Hepatocyte (in vitro differentiated cells): ENCODE data around the gene GNPTG. TPM values are rescaled to one million over a fixed set of nuclear protein-coding genes. Genes with fewer than 3 reads are reported as not detected.

Source experiments
- DNase-seq: peaks from one replicate; pipeline ENCODE4 v3.0.0-alpha.2; 2016; ENCODE audit warnings: low spot score
- H2AFZ ChIP-seq: fragments of 200-600 bp; sonication (generic); 2 replicates; pipeline ENCODE4 v1.6.0; 2016; ENCODE audit warnings: antibody characterized with exemption, mild to moderate bottlenecking
- H3K27ac ChIP-seq: fragments of 200-600 bp; sonication (generic); 2 replicates; pipeline ENCODE4 v1.5.1; 2016; ENCODE audit warnings: mild to moderate bottlenecking
- H3K27me3 ChIP-seq: fragments of 200-600 bp; sonication (generic); 2 replicates; pipeline ENCODE4 v1.6.1; 2016
- H3K36me3 ChIP-seq: fragments of 200-600 bp; sonication (generic); replicated peaks from 2 replicates; pipeline ENCODE4 v1.5.1; 2016; ENCODE audit warnings: low read depth; ENCODE audit not compliant: insufficient read depth
- H3K4me1 ChIP-seq: fragments of 200-600 bp; sonication (generic); 2 replicates; pipeline ENCODE4 v1.5.1; 2016; ENCODE audit warnings: mild to moderate bottlenecking, moderate library complexity; ENCODE audit not compliant: insufficient read depth
- H3K4me2 ChIP-seq: fragments of 200-600 bp; sonication (generic); 2 replicates; pipeline ENCODE4 v1.6.0; 2016
- H3K4me3 ChIP-seq: fragments of 200-600 bp; sonication (generic); 2 replicates; pipeline ENCODE4 v1.5.1; 2016; ENCODE audit warnings: mild to moderate bottlenecking
- H3K79me2 ChIP-seq: fragments of 200-600 bp; sonication (generic); 2 replicates; pipeline ENCODE4 v1.6.0; 2017; ENCODE audit warnings: mild to moderate bottlenecking
- H3K9me2 ChIP-seq: fragments of 200-600 bp; sonication (generic); replicated peaks from 2 replicates; pipeline ENCODE4 v1.6.0; 2017; ENCODE audit warnings: mild to moderate bottlenecking; ENCODE audit not compliant: insufficient read depth
- H3K9me3 ChIP-seq: fragments of 200-600 bp; sonication (generic); 2 replicates; pipeline ENCODE4 v1.5.1; 2016; ENCODE audit warnings: low read depth, mild to moderate bottlenecking
- H4K20me1 ChIP-seq: fragments of 200-600 bp; sonication (generic); 2 replicates; pipeline ENCODE4 v1.6.0; 2016; ENCODE audit warnings: mild to moderate bottlenecking; ENCODE audit not compliant: insufficient read depth, poor library complexity, severe bottlenecking
- EZH2 ChIP-seq: fragments of 200-600 bp; sonication (generic); IDR thresholded peaks from 2 replicates; pipeline ENCODE4 v1.6.1; 2016; ENCODE audit warnings: antibody characterized with exemption, mild to moderate bottlenecking, borderline replicate concordance
- EZH2phosphoT487 ChIP-seq: fragments of 200-600 bp; sonication (generic); IDR thresholded peaks from one replicate; pipeline ENCODE4 v1.6.1; 2018; ENCODE audit warnings: antibody characterized with exemption, mild to moderate bottlenecking, low read depth, moderate library complexity; ENCODE audit not compliant: unreplicated experiment, severe bottlenecking
- WGBS: methylation state at CpG from one replicate; pipeline ENCODE4 v1.1.6; 2016; ENCODE audit warnings: low lambda C conversion rate; ENCODE audit errors: missing lambda C conversion rate; 5-methylcytosine and 5-hydroxymethylcytosine counted together
- polyA plus RNA-seq: library from polyadenylated mRNA; unstranded; fragments of >200 nt; fragmentation: Nextera tagmentation; extraction: Ambion mirVana; gene quantifications from 2 replicates; pipeline ENCODE4 v1.2.1, GENCODE V29; 2016
- total RNA-seq: library from RNA; depleted of rRNA; stranded (reverse); fragments of >200 nt; gene quantifications from 2 replicates; pipeline ENCODE4 v1.2.3, GENCODE V29; 2014
- TF ChIP-seq, protein P1 (sequence below): fragments of 200-600 bp; sonication (generic); IDR thresholded peaks from 2 replicates; pipeline ENCODE4 v1.5.1; 2016; ENCODE audit warnings: antibody characterized with exemption, mild to moderate bottlenecking; ENCODE audit not compliant: poor library complexity

GNPTG gene
- total and polyA plus RNA-seq, 2 experiments from 2014 or later: 76.6 to 133 TPM

DNA sequence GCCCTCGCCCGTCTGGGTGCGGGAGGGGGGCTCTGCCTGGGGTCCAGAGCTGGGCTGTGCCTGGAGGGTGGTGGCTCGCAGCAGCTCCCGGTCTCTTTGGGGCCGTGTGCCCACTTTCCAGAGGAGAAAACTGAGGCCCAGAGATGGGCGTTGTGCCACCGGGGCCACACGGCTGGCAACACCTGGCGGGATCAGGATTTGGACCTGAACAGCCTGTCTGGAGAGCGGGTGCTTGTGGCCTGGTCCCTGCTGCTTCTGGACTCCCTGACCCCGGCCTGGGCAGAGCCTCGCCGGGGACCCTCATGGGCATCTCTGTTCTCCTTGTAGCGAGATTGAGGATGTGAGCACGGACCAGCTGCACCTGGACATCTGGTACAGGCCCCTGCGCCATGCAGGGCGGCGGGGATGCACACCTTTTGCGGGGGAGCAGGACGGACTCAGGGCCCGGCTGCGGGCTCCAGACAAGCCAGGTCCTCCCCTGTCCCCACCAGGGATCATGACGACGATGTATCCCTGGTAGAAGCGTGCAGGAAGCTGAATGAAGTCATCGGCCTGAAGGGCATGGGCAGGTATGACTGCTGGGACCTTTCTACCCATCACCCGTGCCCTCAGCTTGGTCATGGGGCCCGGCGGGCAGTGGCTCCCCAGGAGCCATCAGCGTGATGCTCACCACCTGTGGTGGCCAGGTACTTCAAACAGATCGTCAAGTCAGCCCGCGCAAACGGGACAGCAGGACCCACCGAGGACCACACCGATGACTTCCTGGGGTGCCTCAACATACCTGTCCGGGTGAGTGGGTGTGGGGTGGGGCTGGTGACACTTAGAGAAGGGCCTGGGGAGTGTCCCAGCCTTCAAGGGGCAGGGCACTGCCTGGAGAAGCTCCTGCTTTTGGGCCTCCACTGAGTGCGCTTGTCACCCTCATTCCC lies 10.0 kb upstream of the GNPTG start:
- Histone ChIP-seq H3K4me1 (no peaks in the 10 kb centered on the region), H3K4me3 (no peak overlapping the region), H3K27ac (no peak overlapping the region), H3K36me3 (no peaks in the 10 kb centered on the region), H2AFZ (no peak overlapping the region), H3K4me2 (no peak overlapping the region), H3K27me3 (peaks cover 3% of the 10 kb centered on the region), H4K20me1 (no peaks in the 10 kb centered on the region), H3K9me2 (no peaks in the 10 kb centered on the region), H3K9me3 (no peaks in the 10 kb centered on the region), H3K79me2 (no peaks in the 10 kb centered on the region)
- no peak for DNase-seq
- TF ChIP-seq, protein P1, sequence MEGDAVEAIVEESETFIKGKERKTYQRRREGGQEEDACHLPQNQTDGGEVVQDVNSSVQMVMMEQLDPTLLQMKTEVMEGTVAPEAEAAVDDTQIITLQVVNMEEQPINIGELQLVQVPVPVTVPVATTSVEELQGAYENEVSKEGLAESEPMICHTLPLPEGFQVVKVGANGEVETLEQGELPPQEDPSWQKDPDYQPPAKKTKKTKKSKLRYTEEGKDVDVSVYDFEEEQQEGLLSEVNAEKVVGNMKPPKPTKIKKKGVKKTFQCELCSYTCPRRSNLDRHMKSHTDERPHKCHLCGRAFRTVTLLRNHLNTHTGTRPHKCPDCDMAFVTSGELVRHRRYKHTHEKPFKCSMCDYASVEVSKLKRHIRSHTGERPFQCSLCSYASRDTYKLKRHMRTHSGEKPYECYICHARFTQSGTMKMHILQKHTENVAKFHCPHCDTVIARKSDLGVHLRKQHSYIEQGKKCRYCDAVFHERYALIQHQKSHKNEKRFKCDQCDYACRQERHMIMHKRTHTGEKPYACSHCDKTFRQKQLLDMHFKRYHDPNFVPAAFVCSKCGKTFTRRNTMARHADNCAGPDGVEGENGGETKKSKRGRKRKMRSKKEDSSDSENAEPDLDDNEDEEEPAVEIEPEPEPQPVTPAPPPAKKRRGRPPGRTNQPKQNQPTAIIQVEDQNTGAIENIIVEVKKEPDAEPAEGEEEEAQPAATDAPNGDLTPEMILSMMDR: no peak
- TF ChIP-seq EZH2phosphoT487: no peak
- no peak for TF ChIP-seq EZH2
- 91% methylated on average over 38 of the region's 39 CpGs for WGBS

DNA sequence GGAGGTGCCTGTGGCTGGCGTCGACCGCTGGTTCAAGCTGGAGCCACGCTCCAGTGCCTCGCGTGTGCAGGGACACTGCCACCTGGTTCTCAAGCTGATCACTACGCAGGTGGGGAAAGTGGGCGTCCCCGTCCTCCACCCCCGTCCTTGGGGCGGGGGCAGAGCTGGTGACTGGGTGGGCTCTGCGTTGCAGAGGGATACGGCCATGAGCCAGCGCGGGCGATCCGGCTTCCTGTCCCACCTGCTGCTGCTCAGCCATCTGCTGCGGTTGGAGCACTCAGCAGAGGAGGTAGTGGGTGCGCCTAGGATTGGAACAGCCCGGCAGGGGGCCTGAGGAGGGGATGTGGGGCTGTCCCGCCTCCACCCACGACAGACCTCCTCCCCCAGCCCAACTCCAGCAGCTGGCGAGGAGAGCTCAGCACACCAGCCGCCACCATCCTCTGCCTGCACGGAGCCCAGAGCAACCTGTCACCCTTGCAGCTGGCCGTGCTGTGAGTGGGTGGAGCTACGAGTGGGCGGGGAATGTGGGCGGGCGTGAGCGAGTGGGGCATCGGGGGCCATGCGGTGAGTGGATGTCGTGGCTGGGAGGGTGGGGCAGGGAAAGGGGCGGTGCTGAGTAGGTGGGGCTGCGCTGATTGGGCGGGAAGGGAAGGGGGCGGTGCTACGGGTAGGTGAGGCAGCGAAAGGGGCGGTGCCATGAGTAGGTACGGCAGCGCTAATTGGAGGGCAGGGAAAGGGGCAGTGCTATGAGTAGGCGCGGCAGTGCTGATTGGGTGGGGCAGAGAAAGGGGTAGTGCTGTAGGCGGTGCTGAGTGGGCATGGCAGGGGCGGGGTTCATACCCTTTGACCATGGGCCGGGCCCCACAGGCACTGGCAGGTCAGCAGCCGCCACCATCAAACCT lies 9.0 kb upstream of the GNPTG start:
- Histone ChIP-seq H3K27me3 (no peaks in the 10 kb centered on the region), H3K4me1 (no peaks in the 10 kb centered on the region), H2AFZ (no peak overlapping the region), H3K79me2 (no peaks in the 10 kb centered on the region), H3K9me2 (no peaks in the 10 kb centered on the region), H3K9me3 (no peaks in the 10 kb centered on the region), H3K4me3 (no peak overlapping the region), H4K20me1 (no peaks in the 10 kb centered on the region), H3K4me2 (peak overlapping the region; percentile 74), H3K27ac (no peak overlapping the region), H3K36me3 (no peaks in the 10 kb centered on the region)
- WGBS: 15% methylated on average over 40 of the region's 49 CpGs
- DNase-seq: peak; percentile 97
- TF ChIP-seq, protein P1: no peak
- TF ChIP-seq EZH2 (no peak), EZH2phosphoT487 (no peak)

DNA sequence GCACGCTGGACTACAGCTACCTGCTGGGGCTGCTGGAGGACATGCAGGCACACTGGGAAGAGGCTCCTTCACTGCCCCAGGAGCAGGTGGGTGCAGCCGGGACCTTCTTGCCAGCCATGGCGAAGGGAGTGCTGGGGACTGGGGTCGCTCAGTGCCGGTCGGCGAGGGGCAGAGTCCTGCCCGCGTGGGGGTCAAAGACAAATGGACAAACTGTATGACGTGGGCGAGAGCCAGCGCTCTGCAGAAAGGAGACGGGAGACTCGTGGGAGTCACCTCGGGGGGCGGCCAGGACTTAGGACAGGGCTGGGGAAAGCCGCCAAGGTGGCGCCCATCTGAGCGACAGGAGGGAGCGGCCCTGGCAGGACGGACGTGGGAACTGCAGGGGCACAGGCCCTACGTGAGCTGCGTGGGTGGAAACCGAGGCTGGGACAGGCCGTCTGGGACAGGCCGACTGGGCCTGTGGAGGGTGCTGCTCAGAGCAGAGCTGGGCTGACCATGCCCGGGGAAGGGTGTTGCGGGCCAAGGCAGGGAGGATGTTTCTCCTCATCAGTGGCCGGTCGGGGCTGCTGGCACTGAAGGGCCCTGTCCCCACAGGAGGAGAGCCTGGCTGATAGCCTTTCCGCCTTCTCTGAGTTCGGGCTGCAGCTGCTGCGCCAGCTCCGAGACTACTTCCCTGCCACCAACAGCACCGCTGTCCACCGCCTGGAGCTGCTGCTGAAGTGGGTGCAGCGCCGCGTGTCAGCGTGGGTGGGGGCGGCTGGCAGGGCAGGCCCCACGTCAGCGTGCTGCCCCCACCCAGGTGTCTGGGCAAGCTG lies 8.1 kb upstream of the GNPTG start:
- no peaks in the 10 kb centered on the region for H3K27me3 ChIP-seq
- H2AFZ ChIP-seq: no peak overlapping the region
- peak overlapping the region; percentile 74 for H3K4me2 ChIP-seq
- H3K9me2 ChIP-seq: no peaks in the 10 kb centered on the region
- no peaks in the 10 kb centered on the region for H3K79me2 ChIP-seq
- H4K20me1 ChIP-seq: no peaks in the 10 kb centered on the region
- no peak for DNase-seq
- TF ChIP-seq EZH2phosphoT487: no peak
- TF ChIP-seq EZH2: no peak
- TF ChIP-seq, protein P1: no peak
- H3K4me1 ChIP-seq: no peaks in the 10 kb centered on the region
- H3K27ac ChIP-seq: no peak overlapping the region
- H3K36me3 ChIP-seq: no peaks in the 10 kb centered on the region
- no peak overlapping the region for H3K4me3 ChIP-seq
- WGBS: 60% methylated on average over 43 of the region's 44 CpGs
- H3K9me3 ChIP-seq: no peaks in the 10 kb centered on the region
